OCI-LY7 (cell line): ENCODE data around the gene A2ML1. TPM values are rescaled to one million over a fixed set of nuclear protein-coding genes. Genes with fewer than 3 reads are reported as not detected.
"Not testable (repeated sequence)": the region's sequence is repeated elsewhere in the genome, so short reads cannot be mapped to it uniquely, and the experiment has no call there.

Source experiments
- BruUV-seq: library from RNA; stranded (reverse); fragments of 400-500 nt; replicated peaks from 2 replicates; lab custom pipeline; 2021; lab: Mats Ljungman, UMichigan
- CTCF ChIA-PET: fragments of 300-600 bp; sonication (Branson Sonifier 250); formaldehyde crosslinking; loops from one replicate; lab custom pipeline; 2022; ENCODE audit warnings: antibody characterized with exemption; ENCODE audit not compliant: unreplicated experiment; lab: Charles Lee
- POLR2A ChIA-PET: fragments of 300-600 bp; sonication (Branson Sonifier 250); formaldehyde crosslinking; loops from one replicate; lab custom pipeline; 2022; ENCODE audit warnings: antibody characterized with exemption; lab: Charles Lee
- DNase-seq: peaks from one replicate; pipeline ENCODE4 v3.0.0-alpha.2; 2015; ENCODE audit warnings: low spot score
- H2AFZ ChIP-seq: fragments of 200-600 bp; sonication (generic), shearing (Covaris generic); 2 replicates; pipeline ENCODE4 v1.6.1; 2014; ENCODE audit warnings: mild to moderate bottlenecking, antibody characterized with exemption, low read length, moderate library complexity
- H3K27ac ChIP-seq: fragments of 200-600 bp; sonication (generic); 2 replicates; pipeline ENCODE4 v1.5.1; 2014; ENCODE audit warnings: mixed run types, low read depth, mild to moderate bottlenecking, moderate library complexity, low read length, inconsistent platforms; ENCODE audit not compliant: poor library complexity, severe bottlenecking
- H3K36me3 ChIP-seq: fragments of 200-600 bp; sonication (generic); 2 replicates; pipeline ENCODE4 v1.6.1; 2014; ENCODE audit warnings: mild to moderate bottlenecking, antibody characterized with exemption, low read length, moderate library complexity, mixed read lengths; ENCODE audit not compliant: insufficient read depth
- H3K4me1 ChIP-seq: fragments of 200-600 bp; sonication (generic); 2 replicates; pipeline ENCODE4 v1.5.1; 2014; ENCODE audit warnings: mild to moderate bottlenecking, low read length; ENCODE audit not compliant: insufficient read depth, poor library complexity, severe bottlenecking
- H3K4me2 ChIP-seq: fragments of 200-600 bp; sonication (generic); 2 replicates; pipeline ENCODE4 v1.6.1; 2014; ENCODE audit warnings: mild to moderate bottlenecking, low read length
- H3K4me3 ChIP-seq: fragments of 200-600 bp; sonication (generic); 2 replicates; pipeline ENCODE4 v1.5.1; 2014; ENCODE audit warnings: mild to moderate bottlenecking, low read depth, low read length; ENCODE audit not compliant: poor library complexity, severe bottlenecking
- H3K79me2 ChIP-seq: fragments of 200-600 bp; sonication (generic); 2 replicates; pipeline ENCODE4 v1.6.1; 2016; ENCODE audit warnings: low read depth, mild to moderate bottlenecking, low read length, moderate library complexity, mixed read lengths; ENCODE audit not compliant: insufficient read depth
- H3K9me2 ChIP-seq: fragments of 200-600 bp; sonication (generic); 2 replicates; pipeline ENCODE4 v1.6.1; 2016; ENCODE audit warnings: mild to moderate bottlenecking, low read length, mixed read lengths; ENCODE audit not compliant: insufficient read depth
- H3K9me3 ChIP-seq: fragments of 200-600 bp; sonication (generic); 2 replicates; pipeline ENCODE4 v1.6.1; 2014; ENCODE audit warnings: mild to moderate bottlenecking, mixed run types, low read length, mixed read lengths
- H4K20me1 ChIP-seq: fragments of 200-600 bp; sonication (generic); 2 replicates; pipeline ENCODE4 v1.6.1; 2014; ENCODE audit warnings: mild to moderate bottlenecking, antibody characterized with exemption, low read length, moderate library complexity, mixed read lengths; ENCODE audit not compliant: insufficient read depth
- EZH2phosphoT487 ChIP-seq: fragments of 200-600 bp; sonication (generic); IDR thresholded peaks from 2 replicates; pipeline ENCODE4 v1.6.1; 2018; ENCODE audit warnings: low read depth, borderline replicate concordance, mild to moderate bottlenecking, mixed run types, antibody characterized with exemption, low read length, moderate library complexity, mixed read lengths
- intact Hi-C: fragments of 100-400 bp; cut with micrococcal nuclease; formaldehyde crosslinking; loops from one replicate; pipeline ENCODE4 v1.10.0; 2022; ENCODE audit not compliant: unreplicated experiment
- total RNA-seq, 2 experiments: library from RNA; depleted of rRNA in 1 of 2; stranded (reverse); fragments of >200 nt in 1 of 2; shearing (Covaris generic) in 1 of 2; gene quantifications; 2 replicates each; pipeline ENCODE4 v1.2.3, GENCODE V29; 2014 to 2022
- TF ChIP-seq, protein P1 (sequence below): fragments of 200-600 bp; sonication (generic); conservative IDR thresholded peaks from 2 replicates; pipeline ENCODE4 v1.5.1; 2014; ENCODE audit warnings: mild to moderate bottlenecking, antibody characterized with exemption, low read length, moderate library complexity, mixed read lengths

A2ML1 gene
- total RNA-seq, 2 experiments from 2014 or later: not detected

DNA sequence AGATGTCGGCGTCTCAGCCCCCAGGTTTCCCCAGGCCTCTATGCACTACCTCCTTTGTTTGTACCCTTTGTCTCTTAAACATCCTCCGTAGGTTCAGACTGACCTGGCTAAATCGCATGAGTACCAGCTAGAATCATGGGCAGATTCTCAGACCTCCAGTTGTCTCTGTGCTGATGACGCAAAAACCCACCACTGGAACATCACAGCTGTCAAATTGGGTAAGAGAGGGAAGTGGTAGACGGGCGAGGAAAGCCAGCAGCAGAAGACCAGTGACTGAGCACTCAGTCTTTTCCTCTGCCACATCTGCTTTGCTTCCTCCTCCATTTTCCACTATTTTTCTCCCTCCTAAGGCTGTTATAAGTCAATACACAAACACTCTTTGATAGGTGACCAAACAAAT is 29.7 kb downstream of the A2ML1 start:
- no peak overlapping the region for H3K4me2 ChIP-seq
- no peaks in the 10 kb centered on the region for H3K9me3 ChIP-seq
- H3K27ac ChIP-seq: no peak overlapping the region
- TF ChIP-seq EZH2phosphoT487: no peak
- TF ChIP-seq, protein P1, sequence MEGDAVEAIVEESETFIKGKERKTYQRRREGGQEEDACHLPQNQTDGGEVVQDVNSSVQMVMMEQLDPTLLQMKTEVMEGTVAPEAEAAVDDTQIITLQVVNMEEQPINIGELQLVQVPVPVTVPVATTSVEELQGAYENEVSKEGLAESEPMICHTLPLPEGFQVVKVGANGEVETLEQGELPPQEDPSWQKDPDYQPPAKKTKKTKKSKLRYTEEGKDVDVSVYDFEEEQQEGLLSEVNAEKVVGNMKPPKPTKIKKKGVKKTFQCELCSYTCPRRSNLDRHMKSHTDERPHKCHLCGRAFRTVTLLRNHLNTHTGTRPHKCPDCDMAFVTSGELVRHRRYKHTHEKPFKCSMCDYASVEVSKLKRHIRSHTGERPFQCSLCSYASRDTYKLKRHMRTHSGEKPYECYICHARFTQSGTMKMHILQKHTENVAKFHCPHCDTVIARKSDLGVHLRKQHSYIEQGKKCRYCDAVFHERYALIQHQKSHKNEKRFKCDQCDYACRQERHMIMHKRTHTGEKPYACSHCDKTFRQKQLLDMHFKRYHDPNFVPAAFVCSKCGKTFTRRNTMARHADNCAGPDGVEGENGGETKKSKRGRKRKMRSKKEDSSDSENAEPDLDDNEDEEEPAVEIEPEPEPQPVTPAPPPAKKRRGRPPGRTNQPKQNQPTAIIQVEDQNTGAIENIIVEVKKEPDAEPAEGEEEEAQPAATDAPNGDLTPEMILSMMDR: no peak
- H2AFZ ChIP-seq: no peak overlapping the region
- H3K79me2 ChIP-seq: no peaks in the 10 kb centered on the region
- no peaks in the 10 kb centered on the region for H3K9me2 ChIP-seq
- POLR2A ChIA-PET: interaction anchor here (1.2 kb wide), 1 partner anchor 260 kb away, joined by 5 read pairs; no protein-coding TSS in a partner anchor
- CTCF ChIA-PET: no interaction called here
- no peaks in the 10 kb centered on the region for H3K36me3 ChIP-seq
- no peaks in the 10 kb centered on the region for H4K20me1 ChIP-seq
- BruUV-seq: no TSS peak
- intact Hi-C loops: no loop called here
- no peak overlapping the region for H3K4me3 ChIP-seq
- H3K4me1 ChIP-seq: no peaks in the 10 kb centered on the region
- DNase-seq: no peak

DNA sequence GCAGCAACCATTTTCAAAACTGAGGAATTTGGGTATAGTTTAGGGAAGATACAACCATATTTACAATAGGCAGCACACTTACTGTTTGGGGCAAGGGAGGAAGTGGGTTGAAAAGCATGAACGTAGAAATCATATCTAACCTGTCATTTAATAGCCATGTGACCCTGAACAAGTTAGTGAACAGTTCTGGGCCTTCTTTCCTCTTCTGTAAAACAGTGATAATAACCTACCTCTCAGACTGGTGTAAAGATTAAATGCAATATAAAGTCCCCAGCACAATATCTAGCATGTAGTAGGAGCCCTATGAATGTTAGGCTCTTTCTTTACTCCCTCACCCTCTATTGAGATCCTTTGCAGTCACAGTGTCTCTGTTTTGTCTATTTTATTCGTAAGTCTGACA is 33.5 kb downstream of the A2ML1 start:
- Histone ChIP-seq H3K36me3 (no peaks in the 10 kb centered on the region), H3K4me3 (no peak overlapping the region), H2AFZ (no peak overlapping the region), H3K27ac (no peak overlapping the region), H3K9me3 (no peaks in the 10 kb centered on the region), H3K4me1 (no peaks in the 10 kb centered on the region), H4K20me1 (no peaks in the 10 kb centered on the region), H3K79me2 (no peaks in the 10 kb centered on the region), H3K4me2 (no peak overlapping the region), H3K9me2 (no peaks in the 10 kb centered on the region)
- POLR2A ChIA-PET: no interaction called here
- no TSS peak for BruUV-seq
- TF ChIP-seq, protein P1: no peak
- no peak for TF ChIP-seq EZH2phosphoT487
- DNase-seq: no peak
- intact Hi-C loops: no loop called here
- CTCF ChIA-PET: no interaction called here

- DNase-seq, H2AFZ ChIP-seq, H3K9me3 ChIP-seq, H3K4me1 ChIP-seq, intact Hi-C loops, H3K36me3 ChIP-seq, H3K4me2 ChIP-seq, H4K20me1 ChIP-seq, H3K27ac ChIP-seq, H3K9me2 ChIP-seq, BruUV-seq, H3K4me3 ChIP-seq, H3K79me2 ChIP-seq: not testable (repeated sequence)
- POLR2A ChIA-PET: interaction anchor here (0.7 to 1.7 kb wide), 2 partner anchors 176 to 268 kb away, joined by 3 to 4 read pairs; no protein-coding TSS in a partner anchor
- CTCF ChIA-PET: interaction anchor here (0.9 kb wide), 1 partner anchor 183 kb away, joined by 3 read pairs; no protein-coding TSS in a partner anchor
Observed at GRCh38 chr12:8859448-8859847, 37.0 kb downstream of the A2ML1 start.
